ENCODE measurements around the gene MBP.

- TF ChIP-seq NFRKB (IDR thresholded peaks at IDR 0.05) (no peak), FOXK2 (IDR thresholded peaks at IDR 0.05) (no peak)
Measured at GRCh38 chr18:77093586-77093985, 39.0 kb downstream of the MBP start.
